HS-27A (cell line): Measurements from ENCODE around the gene SERINC3.
"Not testable (repeated sequence)": the region's sequence is repeated elsewhere in the genome, so short reads cannot be mapped to it uniquely, and the experiment has no call there.

Experiments used
- DNase-seq: peaks from one replicate; pipeline ENCODE4 v3.0.0-alpha.2; 2012; ENCODE audit warnings: low read depth, missing footprints

The SERINC3 gene

GRCh38 chr20:44521484-44522481 lies at the start of gene SERINC3:
Gene SERINC3 (minus strand): TSS chr20:44522070. CDS start chr20:44521951, 119 bp downstream.
- DNase-seq, result peak; percentile 83

GRCh38 chr20:44571362-44571988 lies 49.6 kb upstream of the SERINC3 start:
- no peak for DNase-seq

- DNase-seq, result no peak
Observed at GRCh38 chr20:44570367-44570766, 48.5 kb upstream of the SERINC3 start.

- no peak for DNase-seq
Observed at GRCh38 chr20:44566811-44567210, 44.9 kb upstream of the SERINC3 start.

- DNase-seq, result no peak
Observed at GRCh38 chr20:44566018-44566417, 44.1 kb upstream of the SERINC3 start.

GRCh38 chr20:44561876-44562275 lies 40.0 kb upstream of the SERINC3 start:
- DNase-seq, result no peak

GRCh38 chr20:44560818-44561217 lies 38.9 kb upstream of the SERINC3 start:
- not testable (repeated sequence) for DNase-seq

- no peak for DNase-seq
Observed at GRCh38 chr20:44560229-44560628, 38.4 kb upstream of the SERINC3 start.

GRCh38 chr20:44559302-44559701 lies 37.4 kb upstream of the SERINC3 start:
- DNase-seq, result no peak

GRCh38 chr20:44552950-44553908 lies 31.4 kb upstream of the SERINC3 start:
- peak; percentile 41 for DNase-seq

- no peak for DNase-seq
Observed at GRCh38 chr20:44552568-44552949, 30.7 kb upstream of the SERINC3 start.

- DNase-seq, result no peak
Observed at GRCh38 chr20:44552050-44552449, 30.2 kb upstream of the SERINC3 start.

- DNase-seq, result no peak
Observed at GRCh38 chr20:44549123-44549522, 27.3 kb upstream of the SERINC3 start.

- no peak for DNase-seq
Observed at GRCh38 chr20:44547419-44547818, 25.5 kb upstream of the SERINC3 start.

GRCh38 chr20:44544263-44544662 lies 22.4 kb upstream of the SERINC3 start:
- DNase-seq, result no peak

- no peak for DNase-seq
Observed at GRCh38 chr20:44543358-44543757, 21.5 kb upstream of the SERINC3 start.

- DNase-seq, result no peak
Observed at GRCh38 chr20:44542890-44543289, 21.0 kb upstream of the SERINC3 start.

GRCh38 chr20:44541992-44542391 lies 20.1 kb upstream of the SERINC3 start:
- DNase-seq, result no peak

GRCh38 chr20:44540834-44541233 lies 19.0 kb upstream of the SERINC3 start:
- DNase-seq, result no peak

GRCh38 chr20:44537993-44538392 lies 16.1 kb upstream of the SERINC3 start:
- DNase-seq, result no peak

- no peak for DNase-seq
Observed at GRCh38 chr20:44536175-44536574, 14.3 kb upstream of the SERINC3 start.

- DNase-seq, result no peak
Observed at GRCh38 chr20:44533928-44534327, 12.1 kb upstream of the SERINC3 start.
